Hepatocyte (in vitro differentiated cells): ENCODE data around the gene CCNG1. TPM values are rescaled to one million over a fixed set of nuclear protein-coding genes. Genes with fewer than 3 reads are reported as not detected.

Experiments used
- DNase-seq: peaks from one replicate; pipeline ENCODE4 v3.0.0-alpha.2; 2016; ENCODE audit warnings: low spot score
- H2AFZ ChIP-seq: fragments of 200-600 bp; sonication (generic); 2 replicates; pipeline ENCODE4 v1.6.0; 2016; ENCODE audit warnings: antibody characterized with exemption, mild to moderate bottlenecking
- H3K27ac ChIP-seq: fragments of 200-600 bp; sonication (generic); 2 replicates; pipeline ENCODE4 v1.5.1; 2016; ENCODE audit warnings: mild to moderate bottlenecking
- H3K27me3 ChIP-seq: fragments of 200-600 bp; sonication (generic); 2 replicates; pipeline ENCODE4 v1.6.1; 2016
- H3K36me3 ChIP-seq: fragments of 200-600 bp; sonication (generic); replicated peaks from 2 replicates; pipeline ENCODE4 v1.5.1; 2016; ENCODE audit warnings: low read depth; ENCODE audit not compliant: insufficient read depth
- H3K4me1 ChIP-seq: fragments of 200-600 bp; sonication (generic); 2 replicates; pipeline ENCODE4 v1.5.1; 2016; ENCODE audit warnings: mild to moderate bottlenecking, moderate library complexity; ENCODE audit not compliant: insufficient read depth
- H3K4me2 ChIP-seq: fragments of 200-600 bp; sonication (generic); 2 replicates; pipeline ENCODE4 v1.6.0; 2016
- H3K4me3 ChIP-seq: fragments of 200-600 bp; sonication (generic); 2 replicates; pipeline ENCODE4 v1.5.1; 2016; ENCODE audit warnings: mild to moderate bottlenecking
- H3K79me2 ChIP-seq: fragments of 200-600 bp; sonication (generic); 2 replicates; pipeline ENCODE4 v1.6.0; 2017; ENCODE audit warnings: mild to moderate bottlenecking
- H3K9me2 ChIP-seq: fragments of 200-600 bp; sonication (generic); replicated peaks from 2 replicates; pipeline ENCODE4 v1.6.0; 2017; ENCODE audit warnings: mild to moderate bottlenecking; ENCODE audit not compliant: insufficient read depth
- H3K9me3 ChIP-seq: fragments of 200-600 bp; sonication (generic); 2 replicates; pipeline ENCODE4 v1.5.1; 2016; ENCODE audit warnings: low read depth, mild to moderate bottlenecking
- H4K20me1 ChIP-seq: fragments of 200-600 bp; sonication (generic); 2 replicates; pipeline ENCODE4 v1.6.0; 2016; ENCODE audit warnings: mild to moderate bottlenecking; ENCODE audit not compliant: insufficient read depth, poor library complexity, severe bottlenecking
- CTCF ChIP-seq: fragments of 200-600 bp; sonication (generic); IDR thresholded peaks from 2 replicates; pipeline ENCODE4 v1.5.1; 2016; ENCODE audit warnings: antibody characterized with exemption, mild to moderate bottlenecking; ENCODE audit not compliant: poor library complexity
- EZH2 ChIP-seq: fragments of 200-600 bp; sonication (generic); IDR thresholded peaks from 2 replicates; pipeline ENCODE4 v1.6.1; 2016; ENCODE audit warnings: antibody characterized with exemption, mild to moderate bottlenecking, borderline replicate concordance
- EZH2phosphoT487 ChIP-seq: fragments of 200-600 bp; sonication (generic); IDR thresholded peaks from one replicate; pipeline ENCODE4 v1.6.1; 2018; ENCODE audit warnings: antibody characterized with exemption, mild to moderate bottlenecking, low read depth, moderate library complexity; ENCODE audit not compliant: unreplicated experiment, severe bottlenecking
- WGBS: methylation state at CpG from one replicate; pipeline ENCODE4 v1.1.6; 2016; ENCODE audit warnings: low lambda C conversion rate; ENCODE audit errors: missing lambda C conversion rate; 5-methylcytosine and 5-hydroxymethylcytosine counted together
- polyA plus RNA-seq: library from polyadenylated mRNA; unstranded; fragments of >200 nt; fragmentation: Nextera tagmentation; extraction: Ambion mirVana; gene quantifications from 2 replicates; pipeline ENCODE4 v1.2.1, GENCODE V29; 2016
- total RNA-seq: library from RNA; depleted of rRNA; stranded (reverse); fragments of >200 nt; gene quantifications from 2 replicates; pipeline ENCODE4 v1.2.3, GENCODE V29; 2014

CCNG1 gene
- total and polyA plus RNA-seq, 2 experiments from 2014 or later, result 158 to 390 TPM

- H3K4me1 ChIP-seq, result no peaks in the 10 kb centered on the region
- H4K20me1 ChIP-seq, result no peaks in the 10 kb centered on the region
- H3K4me3 ChIP-seq, result no peak overlapping the region
- no peak overlapping the region for H2AFZ ChIP-seq
- H3K9me2 ChIP-seq, result no peaks in the 10 kb centered on the region
- H3K27me3 ChIP-seq, result no peaks in the 10 kb centered on the region
- H3K36me3 ChIP-seq, result no peaks in the 10 kb centered on the region
- TF ChIP-seq CTCF (peak; percentile 46), EZH2phosphoT487 (no peak), EZH2 (no peak)
- H3K4me2 ChIP-seq, result no peak overlapping the region
- no peak overlapping the region for H3K27ac ChIP-seq
- H3K79me2 ChIP-seq, result no peaks in the 10 kb centered on the region
- WGBS, result 96% methylated on average over 3 of the region's 3 CpGs
- no peaks in the 10 kb centered on the region for H3K9me3 ChIP-seq
- DNase-seq, result peak; percentile 25
Observed at GRCh38 chr5:163473635-163474243, 36.3 kb downstream of the CCNG1 start.

- no peak overlapping the region for H3K27ac ChIP-seq
- H2AFZ ChIP-seq, result no peak overlapping the region
- 93% methylated on average over 2 of the region's 2 CpGs for WGBS
- no peaks in the 10 kb centered on the region for H3K79me2 ChIP-seq
- no peak overlapping the region for H3K4me2 ChIP-seq
- TF ChIP-seq EZH2phosphoT487 (no peak), CTCF (no peak), EZH2 (no peak)
- no peak for DNase-seq
- no peaks in the 10 kb centered on the region for H3K9me3 ChIP-seq
- no peaks in the 10 kb centered on the region for H3K27me3 ChIP-seq
- H3K9me2 ChIP-seq, result no peaks in the 10 kb centered on the region
- H3K36me3 ChIP-seq, result no peaks in the 10 kb centered on the region
- no peak overlapping the region for H3K4me3 ChIP-seq
- H4K20me1 ChIP-seq, result no peaks in the 10 kb centered on the region
- no peaks in the 10 kb centered on the region for H3K4me1 ChIP-seq
Observed at GRCh38 chr5:163475411-163475810, 38.0 kb downstream of the CCNG1 start.

GRCh38 chr5:163478126-163478981 lies 41.0 kb downstream of the CCNG1 start:
- Histone ChIP-seq H4K20me1 (no peaks in the 10 kb centered on the region), H3K36me3 (no peaks in the 10 kb centered on the region), H3K4me2 (no peak overlapping the region), H3K9me2 (no peaks in the 10 kb centered on the region), H3K9me3 (no peaks in the 10 kb centered on the region), H3K27ac (no peak overlapping the region), H2AFZ (no peak overlapping the region), H3K4me1 (no peaks in the 10 kb centered on the region), H3K27me3 (no peaks in the 10 kb centered on the region), H3K4me3 (no peak overlapping the region), H3K79me2 (no peaks in the 10 kb centered on the region)
- DNase-seq, result no peak
- WGBS, result 48% methylated on average over 2 of the region's 2 CpGs
- TF ChIP-seq EZH2 (no peak), EZH2phosphoT487 (no peak), CTCF (no peak)
